RWPE1 (cell line): ENCODE data around the gene UBE2E2.
A peak's percentile ranks its signal among the peaks of the same experiment; 100 is the strongest.

ENCODE experiments used
- CTCF ChIA-PET: fragments of 350-600 bp; sonication (Branson Sonifier 250); formaldehyde crosslinking; extraction: SDS; loops from one replicate; lab custom pipeline; 2021; lab: Yijun Ruan, JAX
- POLR2A ChIA-PET: fragments of 400-600 bp; formaldehyde crosslinking; extraction: SDS; loops from one replicate; lab custom pipeline; 2020; ENCODE audit warnings: antibody characterized with exemption; ENCODE audit not compliant: low non-redundant PET; lab: Yijun Ruan, JAX
- DNase-seq: peaks from one replicate; pipeline ENCODE4 v3.0.0; 2012; ENCODE audit warnings: low spot score
- H3K27ac ChIP-seq: fragments of 450-650 bp; 2 replicates; pipeline ENCODE4 v1.5.1; 2017
- CTCF ChIP-seq: fragments of 450-650 bp; conservative IDR thresholded peaks from 2 replicates; pipeline ENCODE4 v1.5.1; 2017; ENCODE audit warnings: low read depth, mild to moderate bottlenecking

UBE2E2 gene

GRCh38 chr3:23565041-23565775 lies 362.1 kb downstream of the UBE2E2 start:
- H3K27ac ChIP-seq: no peak overlapping the region
- ChIA-PET CTCF (no interaction called here), POLR2A (no interaction called here)
- no peak for TF ChIP-seq CTCF
- no peak for DNase-seq

- CTCF ChIA-PET: no interaction called here
- no peak overlapping the region for H3K27ac ChIP-seq
- POLR2A ChIA-PET: no interaction called here
- no peak for DNase-seq
- no peak for TF ChIP-seq CTCF
These were observed 363.4 kb downstream of the UBE2E2 start for GRCh38 chr3:23566499-23566898.

GRCh38 chr3:23567917-23568316 lies 364.8 kb downstream of the UBE2E2 start:
- CTCF ChIA-PET: no interaction called here

GRCh38 chr3:23573827-23574226 lies 370.7 kb downstream of the UBE2E2 start:
- ChIA-PET POLR2A (no interaction called here), CTCF (no interaction called here)
- no peak for TF ChIP-seq CTCF
- DNase-seq: no peak
- H3K27ac ChIP-seq: no peak overlapping the region

More at GRCh38 chr3:23567917-23568316, 364.8 kb downstream of the UBE2E2 start:
- TF ChIP-seq CTCF: no peak
- POLR2A ChIA-PET: no interaction called here
- DNase-seq: peak; percentile 15
- H3K27ac ChIP-seq: no peak overlapping the region

GRCh38 chr3:23574822-23575315 lies 371.7 kb downstream of the UBE2E2 start:
- ChIA-PET POLR2A (no interaction called here), CTCF (no interaction called here)
- DNase-seq: no peak
- no peak for TF ChIP-seq CTCF
- H3K27ac ChIP-seq: no peak overlapping the region

- TF ChIP-seq CTCF: no peak
- POLR2A ChIA-PET: no interaction called here
- no peak overlapping the region for H3K27ac ChIP-seq
- no peak for DNase-seq
- CTCF ChIA-PET: no interaction called here
These were observed 372.6 kb downstream of the UBE2E2 start for GRCh38 chr3:23575697-23576096.
